GM23338 (cell line): ENCODE data around the gene NDRG3. TPM values are rescaled to one million over a fixed set of nuclear protein-coding genes. Genes with fewer than 3 reads are reported as not detected.

Experiments used
- ATAC-seq: fragments of 200-7000 bp; cut with Tn5 transposase; 3 replicates; pipeline ENCODE4 v1.9.1; 2020
- DNase-seq: peaks from one replicate; pipeline ENCODE4 v3.0.0-alpha.2; 2015; ENCODE audit warnings: low spot score
- H2AFZ ChIP-seq: fragments of 200-600 bp; sonication (generic); 2 replicates; pipeline ENCODE4 v1.8.0; 2016; ENCODE audit warnings: antibody characterized with exemption, mild to moderate bottlenecking, moderate library complexity
- H3F3A ChIP-seq: fragments of 200-600 bp; sonication (generic); replicated peaks from 2 replicates; pipeline ENCODE4 v1.8.0; 2017; ENCODE audit warnings: antibody characterized with exemption, mixed run types, low read depth
- H3K27ac ChIP-seq: fragments of 200-600 bp; sonication (generic); 2 replicates; pipeline ENCODE4 v1.6.1; 2016; ENCODE audit warnings: low read depth
- H3K27me3 ChIP-seq: fragments of 200-600 bp; sonication (generic); 2 replicates; pipeline ENCODE4 v1.8.0; 2016; ENCODE audit warnings: mild to moderate bottlenecking, mixed run types, moderate library complexity; ENCODE audit not compliant: insufficient read depth
- H3K36me3 ChIP-seq: fragments of 200-600 bp; sonication (generic); 2 replicates; pipeline ENCODE4 v1.8.0; 2016; ENCODE audit warnings: mild to moderate bottlenecking; ENCODE audit not compliant: insufficient read depth
- H3K4me1 ChIP-seq: fragments of 200-600 bp; sonication (generic); 2 replicates; pipeline ENCODE4 v1.8.0; 2016; ENCODE audit warnings: mild to moderate bottlenecking, moderate library complexity; ENCODE audit not compliant: insufficient read depth
- H3K4me2 ChIP-seq: fragments of 200-600 bp; sonication (generic); 2 replicates; pipeline ENCODE4 v1.7.1; 2017; ENCODE audit warnings: mixed run types
- H3K4me3 ChIP-seq: fragments of 200-600 bp; sonication (generic); 2 replicates; pipeline ENCODE4 v1.6.1; 2016; ENCODE audit warnings: mixed run types
- H3K79me2 ChIP-seq: fragments of 200-600 bp; sonication (generic); replicated peaks from 2 replicates; pipeline ENCODE4 v1.8.0; 2017; ENCODE audit warnings: mild to moderate bottlenecking; ENCODE audit not compliant: insufficient read depth
- H3K9me2 ChIP-seq: fragments of 200-600 bp; sonication (generic); 2 replicates; pipeline ENCODE4 v1.8.0; 2017; ENCODE audit not compliant: insufficient read depth
- H4K20me1 ChIP-seq: fragments of 200-600 bp; sonication (generic); replicated peaks from 2 replicates; pipeline ENCODE4 v1.8.0; 2017; ENCODE audit warnings: mild to moderate bottlenecking; ENCODE audit not compliant: insufficient read depth
- H3K27ac Mint-ChIP-seq: 2 replicates; pipeline ENCODE4 v1.8.0; 2020; ENCODE audit warnings: inconsistent platforms, mild to moderate bottlenecking, moderate library complexity, mixed read lengths
- H3K27me3 Mint-ChIP-seq: 3 replicates; pipeline ENCODE4 v1.8.0; 2022; ENCODE audit warnings: low read depth, mild to moderate bottlenecking, moderate library complexity, mixed read lengths, inconsistent platforms; ENCODE audit not compliant: insufficient read depth, poor library complexity
- H3K36me3 Mint-ChIP-seq: 3 replicates; pipeline ENCODE4 v1.8.0; 2021; ENCODE audit warnings: low read depth, mild to moderate bottlenecking, inconsistent platforms, moderate library complexity, mixed read lengths
- H3K4me1 Mint-ChIP-seq: 3 replicates; pipeline ENCODE4 v1.8.0; 2020; ENCODE audit warnings: mild to moderate bottlenecking, inconsistent platforms, mixed read lengths
- H3K4me3 Mint-ChIP-seq: 3 replicates; pipeline ENCODE4 v1.8.0; 2021; ENCODE audit warnings: moderate library complexity, mild to moderate bottlenecking, inconsistent platforms, mixed read lengths
- H3K9me3 Mint-ChIP-seq: 3 replicates; pipeline ENCODE4 v1.8.0; 2020; ENCODE audit warnings: moderate library complexity, mild to moderate bottlenecking, inconsistent platforms, mixed read lengths
- CREB1 ChIP-seq: fragments of 250-450 bp; sonication (Bioruptor Pico); IDR thresholded peaks from 2 replicates; pipeline ENCODE4 v1.5.0; 2020; ENCODE audit warnings: low read depth, mild to moderate bottlenecking, moderate library complexity
- CTCF ChIP-seq, 2 experiments: fragments of 200-600 bp in 1 of 2; sonication (generic) in 1 of 2; conservative IDR thresholded peaks; 2 replicates each; pipeline versions ENCODE4 v1.5.1 to v1.6.1; 2016 to 2017; ENCODE audit warnings: antibody characterized with exemption in 2 of 2, low read depth in 2 of 2, mild to moderate bottlenecking in 2 of 2, moderate library complexity in 1 of 2
- ETS1 ChIP-seq: IDR thresholded peaks from 2 replicates; pipeline ENCODE4 v1.6.1; 2016; ENCODE audit warnings: antibody characterized with exemption
- EZH2 ChIP-seq: fragments of 200-600 bp; sonication (generic); IDR thresholded peaks from one replicate; pipeline ENCODE4 v1.8.0; 2017; ENCODE audit warnings: antibody characterized with exemption, mild to moderate bottlenecking, low read depth; ENCODE audit not compliant: unreplicated experiment
- EZH2phosphoT487 ChIP-seq: fragments of 200-600 bp; sonication (generic); IDR thresholded peaks from one replicate; pipeline ENCODE4 v1.8.1; 2018; ENCODE audit warnings: antibody characterized with exemption; ENCODE audit not compliant: unreplicated experiment
- POLR2AphosphoS5 ChIP-seq: IDR thresholded peaks from 2 replicates; pipeline ENCODE4 v1.6.1; 2016; ENCODE audit warnings: antibody characterized with exemption, low read depth
- ZNF114 ChIP-seq: fragments of 250-450 bp; sonication (Bioruptor Pico); IDR thresholded peaks from 2 replicates; pipeline ENCODE4 v1.5.0; 2020; ENCODE audit warnings: mild to moderate bottlenecking, moderate library complexity
- ZNF331 ChIP-seq: fragments of 250-450 bp; sonication (Bioruptor Pico); IDR thresholded peaks from 2 replicates; pipeline ENCODE4 v1.5.0; 2020; ENCODE audit warnings: low read depth, mild to moderate bottlenecking, moderate library complexity
- ZNF462 ChIP-seq: fragments of 250-450 bp; sonication (Bioruptor Pico); IDR thresholded peaks from 2 replicates; pipeline ENCODE4 v1.5.0; 2020; ENCODE audit warnings: mild to moderate bottlenecking, moderate library complexity
- polyA plus RNA-seq: library from polyadenylated mRNA; unstranded; fragments of >200 nt; fragmentation: Nextera tagmentation; extraction: Ambion mirVana; gene quantifications from 2 replicates; pipeline ENCODE4 v1.2.1, GENCODE V29; 2016
- small RNA-seq: library from RNA; depleted of rRNA; stranded (forward); fragments of <200 nt; gene quantifications from one replicate; pipeline ENCODE3, GENCODE V24; 2014; ENCODE audit warnings: low replicate concordance
- total RNA-seq: library from RNA; depleted of rRNA; stranded (reverse); fragments of >200 nt; shearing (Covaris generic); gene quantifications from 2 replicates; pipeline ENCODE4 v1.2.3, GENCODE V29; 2014; rRNA removed

Gene NDRG3
- total and polyA plus RNA-seq, 2 experiments from 2014 or later = 18.6 to 24.0 TPM

GRCh38 chr20:36604952-36605398, 140.9 kb downstream of the NDRG3 start:
- Histone ChIP-seq H4K20me1 (peaks cover 19% of the 10 kb centered on the region), H3K9me2 (no peaks in the 10 kb centered on the region), H3K27ac (peak overlapping the region; percentile 88), H3K27me3 (no peaks in the 10 kb centered on the region), H3K79me2 (peaks cover 37% of the 10 kb centered on the region), H3K36me3 (peaks cover 15% of the 10 kb centered on the region), H3K4me1 (peaks cover 13% of the 10 kb centered on the region), H3K4me2 (peak overlapping the region; percentile 71), H3K4me3 (peak overlapping the region; percentile 43), H3F3A (peaks cover 23% of the 10 kb centered on the region), H2AFZ (peak overlapping the region; percentile 98)
- DNase-seq (peak; percentile 41), ATAC-seq (peak; percentile 3)
- no peak for TF ChIP-seq CREB1 (CRISPR knock-in tag)
- TF ChIP-seq EZH2phosphoT487 = no peak
- no peak for TF ChIP-seq POLR2AphosphoS5
- TF ChIP-seq ZNF114 = no peak
- no peak for TF ChIP-seq ZNF462 (CRISPR knock-in tag)
- TF ChIP-seq ETS1 = no peak
- TF ChIP-seq CTCF (conservative IDR thresholded peaks at IDR 0.05; ENCODE audit: low read depth in 2 of 2) = no peak
- TF ChIP-seq EZH2 = no peak
- TF ChIP-seq ZNF331 (CRISPR knock-in tag) = no peak
- peaks cover 31% of the 10 kb centered on the region; the same call in 2 of the 3 replicates for H3K36me3 Mint-ChIP-seq
- H3K27me3 Mint-ChIP-seq = peaks cover 20% of the 10 kb centered on the region
- peak overlapping the region; percentile 79 for H3K27ac Mint-ChIP-seq
- H3K4me1 Mint-ChIP-seq = peaks cover 17% of the 10 kb centered on the region
- no peaks in the 10 kb centered on the region for H3K9me3 Mint-ChIP-seq
- peak overlapping the region; percentile 99 for H3K4me3 Mint-ChIP-seq

Small RNAs within 50 kb of the gene (small RNA-seq; reads per million reads assigned to genes)
- gene RF00019 = not detected

Other genes starting within 250 kb of the NDRG3 start
- gene MYL9, start 204.6 kb downstream of the NDRG3 start, total RNA-seq = 23.5 and 29.7 TPM in 2 replicates
- 100 and 123 TPM in 2 replicates for gene MYL9, start 204.6 kb downstream of the NDRG3 start, polyA plus RNA-seq
- 59.8 and 63.2 TPM in 2 replicates for gene TGIF2, start 172.5 kb downstream of the NDRG3 start, total RNA-seq
- 44.8 and 47.6 TPM in 2 replicates for gene TGIF2, start 172.5 kb downstream of the NDRG3 start, polyA plus RNA-seq
- 126 and 138 TPM in 2 replicates for gene RAB5IF, start 140.3 kb downstream of the NDRG3 start, total RNA-seq
- 119 and 123 TPM in 2 replicates for gene RAB5IF, start 140.3 kb downstream of the NDRG3 start, polyA plus RNA-seq
- 0.62 TPM in 1 of 2 replicates, not detected in the other for gene SLA2, start 99.9 kb downstream of the NDRG3 start, total RNA-seq
- 0.18 TPM in 1 of 2 replicates, not detected in the other for gene SLA2, start 99.9 kb downstream of the NDRG3 start, polyA plus RNA-seq
- 25.0 and 26.4 TPM in 2 replicates for gene DSN1, start 27.7 kb upstream of the NDRG3 start, total RNA-seq
- 19.4 and 20.4 TPM in 2 replicates for gene DSN1, start 27.7 kb upstream of the NDRG3 start, polyA plus RNA-seq
- gene TLDC2, start 130.0 kb upstream of the NDRG3 start, total RNA-seq = 0.38 and 0.85 TPM in 2 replicates
- 0.16 and 0.28 TPM in 2 replicates for gene TLDC2, start 130.0 kb upstream of the NDRG3 start, polyA plus RNA-seq
- gene SAMHD1, start 205.6 kb upstream of the NDRG3 start, total RNA-seq = 45.4 and 50.3 TPM in 2 replicates
- gene SAMHD1, start 205.6 kb upstream of the NDRG3 start, polyA plus RNA-seq = 19.5 and 21.9 TPM in 2 replicates